Measurements from ENCODE around the gene BBS10.

The BBS10 gene

GRCh38 chr12:76345569-76345968 is 2.6 kb downstream of the BBS10 start:
- TF ChIP-seq GATA2 (IDR thresholded peaks at IDR 0.05; ENCODE audit: low read depth, low read length) = no peak
- TF ChIP-seq GATA3 (IDR thresholded peaks at IDR 0.05; ENCODE audit: low read depth, low read length) = no peak

- no peak for TF ChIP-seq GATA3 (IDR thresholded peaks at IDR 0.05; ENCODE audit: low read depth, low read length)
- no peak for TF ChIP-seq GATA2 (IDR thresholded peaks at IDR 0.05; ENCODE audit: low read depth, low read length)
These were observed 6.7 kb downstream of the BBS10 start for GRCh38 chr12:76341436-76342030.

GRCh38 chr12:76340680-76341435 is 7.4 kb downstream of the BBS10 start:
- TF ChIP-seq GATA3 (IDR thresholded peaks at IDR 0.05; ENCODE audit: low read depth, low read length) (no peak), GATA2 (IDR thresholded peaks at IDR 0.05; ENCODE audit: low read depth, low read length) (no peak)

- no peak for TF ChIP-seq GATA3 (IDR thresholded peaks at IDR 0.05; ENCODE audit: low read depth, low read length)
- no peak for TF ChIP-seq GATA2 (IDR thresholded peaks at IDR 0.05; ENCODE audit: low read depth, low read length)
These were observed 10.6 kb downstream of the BBS10 start for GRCh38 chr12:76337583-76337982.

- no peak for TF ChIP-seq GATA2 (IDR thresholded peaks at IDR 0.05; ENCODE audit: low read depth, low read length)
- TF ChIP-seq GATA3 (IDR thresholded peaks at IDR 0.05; ENCODE audit: low read depth, low read length) = no peak
These were observed 15.6 kb downstream of the BBS10 start for GRCh38 chr12:76332606-76333005.

GRCh38 chr12:76329606-76330005 is 18.6 kb downstream of the BBS10 start:
- TF ChIP-seq GATA2 (IDR thresholded peaks at IDR 0.05; ENCODE audit: low read depth, low read length) (no peak), GATA3 (IDR thresholded peaks at IDR 0.05; ENCODE audit: low read depth, low read length) (no peak)

GRCh38 chr12:76329159-76329558 is 19.1 kb downstream of the BBS10 start:
- TF ChIP-seq GATA2 (IDR thresholded peaks at IDR 0.05; ENCODE audit: low read depth, low read length) = no peak
- no peak for TF ChIP-seq GATA3 (IDR thresholded peaks at IDR 0.05; ENCODE audit: low read depth, low read length)

- TF ChIP-seq GATA2 (IDR thresholded peaks at IDR 0.05; ENCODE audit: low read depth, low read length) (no peak), GATA3 (IDR thresholded peaks at IDR 0.05; ENCODE audit: low read depth, low read length) (no peak)
These were observed 29.2 kb downstream of the BBS10 start for GRCh38 chr12:76318773-76319594.

- TF ChIP-seq GATA2 (IDR thresholded peaks at IDR 0.05; ENCODE audit: low read depth, low read length) (no peak), GATA3 (IDR thresholded peaks at IDR 0.05; ENCODE audit: low read depth, low read length) (no peak)
These were observed 30.2 kb downstream of the BBS10 start for GRCh38 chr12:76317976-76318375.

GRCh38 chr12:76316468-76316867 is 31.7 kb downstream of the BBS10 start:
- TF ChIP-seq GATA3 (IDR thresholded peaks at IDR 0.05; ENCODE audit: low read depth, low read length) = no peak
- no peak for TF ChIP-seq GATA2 (IDR thresholded peaks at IDR 0.05; ENCODE audit: low read depth, low read length)

- TF ChIP-seq GATA2 (IDR thresholded peaks at IDR 0.05; ENCODE audit: low read depth, low read length) = no peak
- TF ChIP-seq GATA3 (IDR thresholded peaks at IDR 0.05; ENCODE audit: low read depth, low read length) = no peak
These were observed 34.9 kb downstream of the BBS10 start for GRCh38 chr12:76313299-76313698.

GRCh38 chr12:76312315-76312714 is 35.9 kb downstream of the BBS10 start:
- TF ChIP-seq GATA3 (IDR thresholded peaks at IDR 0.05; ENCODE audit: low read depth, low read length) = no peak

- no peak for TF ChIP-seq GATA2 (IDR thresholded peaks at IDR 0.05; ENCODE audit: low read depth, low read length)
- no peak for TF ChIP-seq GATA3 (IDR thresholded peaks at IDR 0.05; ENCODE audit: low read depth, low read length)
These were observed 36.4 kb downstream of the BBS10 start for GRCh38 chr12:76311796-76312195.

GRCh38 chr12:76310110-76310509 is 38.1 kb downstream of the BBS10 start:
- TF ChIP-seq GATA2 (IDR thresholded peaks at IDR 0.05; ENCODE audit: low read depth, low read length) (no peak), GATA3 (IDR thresholded peaks at IDR 0.05; ENCODE audit: low read depth, low read length) (no peak)

Measured in SH-SY5Y (cell line).